Measurements from ENCODE around the gene FDX2.

FDX2 gene

DNA sequence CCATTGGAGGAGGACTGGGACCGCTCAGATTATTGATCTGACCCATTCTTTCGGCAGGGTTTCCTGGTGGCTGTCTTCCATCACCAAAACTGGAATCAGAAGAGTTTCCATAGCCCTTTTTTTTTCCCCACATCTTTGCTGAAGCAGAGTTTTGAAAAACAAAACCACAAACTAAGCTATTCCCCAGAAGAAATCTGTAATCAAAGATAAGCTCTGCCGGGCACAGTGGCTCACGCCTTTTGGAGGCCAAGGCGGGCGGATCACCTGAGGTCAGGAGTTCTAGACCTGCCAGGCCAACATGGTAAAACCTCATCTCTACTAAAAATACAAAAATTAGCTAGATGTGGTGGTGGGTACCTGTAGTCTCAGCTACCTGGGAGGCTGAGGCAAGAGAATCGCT, 49.1 kb downstream of the FDX2 start:
- TF ChIP-seq JUND (IDR thresholded peaks at IDR 0.05; ENCODE audit: low read depth), result no peak
- no peak for DNase-seq (ENCODE audit: low read depth in 1 of 2, low spot score in 1 of 2)
- in situ Hi-C loops (cut with HindIII; ENCODE audit: low pct_unique_long_range_greater_than_20kb, low sequenced_read_pairs), result no loop called here

DNA sequence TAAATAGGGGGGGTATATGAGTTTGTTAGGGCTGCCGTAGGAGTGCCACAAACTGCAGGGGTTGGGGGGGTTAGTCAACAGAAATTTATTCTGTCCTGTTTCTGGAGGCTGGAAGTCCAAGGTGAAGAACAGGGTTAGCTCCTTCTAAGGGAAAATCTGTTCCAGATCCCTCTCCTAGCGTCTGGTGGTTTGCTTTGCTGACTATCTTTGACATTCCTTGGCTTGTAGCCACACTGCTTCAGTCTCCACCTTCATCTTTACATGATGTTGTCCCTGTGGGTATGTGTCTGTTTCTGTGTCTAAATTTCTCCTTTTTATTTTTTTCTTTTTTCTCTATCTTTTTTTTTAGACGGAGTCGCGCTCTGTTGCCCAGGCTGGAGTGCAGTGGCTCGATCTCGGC, 53.0 kb downstream of the FDX2 start:
- in situ Hi-C loops (cut with HindIII; ENCODE audit: low pct_unique_long_range_greater_than_20kb, low sequenced_read_pairs), result no loop called here
- DNase-seq (ENCODE audit: low read depth in 1 of 2, low spot score in 1 of 2), result no peak
- TF ChIP-seq JUND (IDR thresholded peaks at IDR 0.05; ENCODE audit: low read depth), result no peak

DNA sequence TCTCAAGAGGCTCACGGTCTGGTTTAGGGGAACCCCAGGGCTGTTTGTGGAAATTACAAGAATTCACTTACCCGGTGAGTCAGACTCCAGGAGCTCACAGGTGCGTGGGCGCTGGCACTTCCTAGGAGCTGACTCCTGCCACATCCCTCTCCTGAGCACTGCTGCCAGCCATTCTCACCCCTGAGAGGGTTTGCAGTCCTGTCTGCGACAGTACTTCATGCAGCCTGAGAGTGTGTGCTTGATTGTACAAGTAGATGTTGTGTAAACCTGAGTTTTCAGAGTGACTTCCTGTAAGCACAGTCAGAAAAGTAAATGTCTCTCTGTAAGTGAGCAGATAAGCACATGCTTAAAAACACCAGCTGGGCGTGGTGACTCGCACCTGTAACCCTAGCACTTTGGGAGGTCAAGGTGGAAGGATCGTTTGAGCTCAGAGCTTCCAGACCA, 55.7 kb downstream of the FDX2 start:
- TF ChIP-seq JUND (IDR thresholded peaks at IDR 0.05; ENCODE audit: low read depth), result no peak
- DNase-seq (ENCODE audit: low read depth in 1 of 2, low spot score in 1 of 2), result no peak
- in situ Hi-C loops (cut with HindIII; ENCODE audit: low pct_unique_long_range_greater_than_20kb, low sequenced_read_pairs), result no loop called here

Data from T47D (cell line).